GM03348 (cell line): ENCODE data around the gene TANK.
A peak's percentile ranks its signal among the peaks of the same experiment; 100 is the strongest.
"Not testable (repeated sequence)": the region's sequence is repeated elsewhere in the genome, so short reads cannot be mapped to it uniquely, and the experiment has no call there.

Experiments
- DNase-seq: peaks from one replicate; pipeline ENCODE4 v3.0.0; 2012; ENCODE audit warnings: low spot score

The TANK gene

DNA sequence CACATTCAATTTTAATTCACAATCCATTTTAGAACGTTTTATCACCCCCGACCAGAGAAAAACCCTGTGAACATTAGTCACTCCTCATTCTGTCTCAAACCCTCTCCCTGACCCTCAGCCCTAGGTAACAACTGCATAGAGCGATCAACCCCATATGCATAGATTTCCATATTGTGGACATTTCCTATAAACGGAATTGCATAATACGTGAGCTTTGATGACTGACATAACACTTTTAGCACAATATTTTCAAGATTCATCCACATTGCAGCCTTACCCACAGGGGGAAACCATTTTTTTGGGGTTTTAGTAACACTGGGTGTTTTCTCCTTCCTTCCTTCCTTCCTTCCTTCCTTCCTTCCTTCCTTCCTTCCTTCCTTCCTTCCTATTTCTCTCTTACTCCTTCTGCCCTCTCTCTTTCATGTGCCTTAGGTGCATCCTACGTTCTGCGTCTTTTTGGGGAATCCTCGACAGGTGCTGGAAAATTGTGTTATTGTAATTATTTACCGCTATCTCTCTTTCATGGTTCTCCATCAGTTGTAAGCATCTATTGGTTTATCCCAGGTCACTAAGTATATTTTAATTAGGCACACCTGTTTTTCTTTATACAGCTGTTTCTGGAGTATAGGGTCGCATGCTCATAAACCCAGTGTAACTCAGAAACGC lies 118.5 kb downstream of the TANK start:
- DNase-seq, result peak; percentile 40

DNA sequence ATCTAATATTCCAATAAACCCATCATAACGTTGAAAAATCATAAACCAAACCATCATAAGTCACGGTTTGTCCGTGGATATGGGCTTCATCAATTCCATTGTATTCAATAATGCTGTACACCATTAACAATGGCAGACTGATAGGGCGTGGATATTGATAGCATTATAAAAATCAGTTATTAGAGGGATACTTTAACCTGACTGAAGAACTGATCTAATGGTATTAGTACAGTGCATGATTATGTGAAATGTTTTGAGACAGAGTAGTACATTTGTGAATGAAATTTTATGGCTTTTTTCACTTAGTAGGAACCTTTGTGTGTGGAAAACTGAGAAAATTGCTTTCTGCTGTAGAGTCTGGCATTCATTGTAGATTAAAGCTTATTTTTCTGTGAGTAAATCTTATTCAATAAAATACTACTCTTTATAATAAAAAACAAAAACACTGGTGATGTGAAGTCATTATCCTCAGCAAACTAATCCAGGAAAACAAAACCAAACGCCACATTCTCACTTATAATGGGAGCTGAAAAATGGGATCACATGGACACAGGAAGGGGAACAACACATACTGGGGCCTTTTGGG lies 119.1 kb downstream of the TANK start:
- DNase-seq, result not testable (repeated sequence)

DNA sequence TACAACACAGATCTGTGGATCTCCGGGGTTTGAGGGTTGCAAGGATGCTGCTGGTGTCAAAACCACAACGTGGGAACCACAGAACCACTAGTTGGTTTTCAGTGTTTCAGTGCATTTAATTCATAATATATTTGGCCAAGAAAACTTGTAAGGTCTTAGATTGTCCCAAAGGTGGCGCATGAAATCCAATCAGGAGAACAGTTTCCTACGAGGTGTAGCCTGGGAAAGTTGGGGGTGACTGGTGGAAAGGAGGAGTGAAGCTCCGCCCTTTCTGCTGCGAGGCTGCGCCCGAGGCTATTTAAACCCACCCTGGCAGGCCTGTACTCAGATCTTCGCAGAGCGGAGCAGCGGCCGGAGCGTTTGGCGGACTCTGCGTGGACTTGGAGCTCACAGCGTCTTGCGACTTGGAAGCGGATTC lies 120.7 kb downstream of the TANK start:
- DNase-seq, result peak; percentile 4

DNA sequence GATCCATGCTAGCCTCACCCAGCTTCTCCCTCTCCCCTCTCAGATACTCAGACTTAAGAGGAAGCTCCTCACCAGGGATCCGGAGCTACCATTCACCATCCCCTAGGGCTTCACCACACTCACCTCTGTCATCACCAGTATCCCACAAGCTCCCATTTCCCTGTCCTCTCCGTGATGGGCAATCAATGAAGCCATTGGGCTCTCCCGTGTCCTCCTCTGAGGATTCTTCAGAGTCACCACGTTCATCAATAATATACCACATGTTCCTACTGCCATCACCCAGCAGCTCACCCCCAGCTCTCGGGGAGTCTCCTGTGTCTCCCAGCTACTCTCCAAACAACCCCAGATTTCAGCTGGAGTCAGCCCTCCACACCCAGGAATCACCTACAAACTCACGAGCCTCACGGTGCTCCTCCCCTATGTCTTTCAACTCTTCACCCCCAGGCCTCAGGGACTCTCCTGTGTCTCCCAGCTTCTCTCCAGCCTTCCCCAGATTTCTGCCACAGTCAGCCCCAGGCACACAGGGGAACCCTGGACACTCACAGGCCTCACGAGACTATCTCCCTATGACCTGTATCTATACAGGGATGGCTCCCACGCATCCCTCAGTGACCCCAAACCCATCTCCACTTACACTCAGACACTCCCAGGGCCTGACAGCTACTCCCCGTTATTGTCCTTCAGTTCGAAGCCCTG lies 121.5 kb downstream of the TANK start:
- DNase-seq, result not testable (repeated sequence)

DNA sequence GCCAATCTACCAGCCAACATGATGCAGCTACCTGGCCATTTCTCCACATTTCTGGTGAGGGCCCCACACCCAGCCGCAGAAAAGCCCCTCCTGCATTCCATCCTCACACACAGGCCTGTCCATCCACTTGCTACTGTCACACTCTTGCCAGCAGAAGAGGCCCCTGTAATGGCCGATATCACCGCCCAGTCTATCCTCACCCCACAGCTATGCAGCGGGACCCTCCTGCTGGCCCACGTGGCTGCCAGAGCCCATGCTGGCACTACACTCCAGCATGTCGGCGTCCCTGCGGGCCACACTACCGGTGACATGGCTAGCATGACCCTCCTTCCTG lies 122.0 kb downstream of the TANK start:
- DNase-seq, result not testable (repeated sequence)

DNA sequence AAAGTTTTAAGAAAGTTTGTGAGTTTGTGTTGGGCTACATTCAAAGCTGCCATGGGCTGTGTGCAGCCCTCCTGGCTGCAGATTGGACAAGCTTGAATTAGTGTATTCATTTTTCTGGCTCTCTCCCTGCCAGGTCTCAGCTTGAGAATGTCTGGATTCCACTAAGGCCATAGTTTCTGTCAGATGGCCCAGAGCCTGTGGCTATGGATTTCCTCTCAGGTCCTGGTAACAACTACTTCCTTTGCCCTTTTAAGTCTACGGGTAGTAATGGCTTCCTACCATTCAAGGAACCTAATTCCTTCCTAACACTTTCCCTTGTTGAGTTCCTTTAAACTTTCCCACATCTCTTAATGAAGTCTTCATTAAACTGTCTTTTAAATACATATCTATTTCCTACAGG lies 123.7 kb downstream of the TANK start:
- peak; percentile 7 for DNase-seq
